SJCRH30 (cell line): ENCODE data around the gene PITPNC1. TPM values are rescaled to one million over a fixed set of nuclear protein-coding genes. Genes with fewer than 3 reads are reported as not detected.
A peak's percentile ranks its signal among the peaks of the same experiment; 100 is the strongest.

Experiments used
- DNase-seq, 2 experiments: peaks; one replicate each; pipeline ENCODE4 v3.0.0-alpha.2; 2015 to 2020
- H3K27ac ChIP-seq: fragments of 250-450 bp; sonication (Bioruptor Pico); 2 replicates; pipeline ENCODE4 v1.5.1; 2020; ENCODE audit warnings: mild to moderate bottlenecking, moderate library complexity
- H3K27me3 ChIP-seq: fragments of 250-450 bp; sonication (Bioruptor Pico); 2 replicates; pipeline ENCODE4 v1.5.1; 2020; ENCODE audit warnings: mild to moderate bottlenecking, moderate library complexity
- H3K36me3 ChIP-seq: fragments of 250-450 bp; sonication (Bioruptor Pico); 2 replicates; pipeline ENCODE4 v1.5.1; 2020; ENCODE audit warnings: mild to moderate bottlenecking, moderate library complexity
- H3K4me1 ChIP-seq: fragments of 250-450 bp; sonication (Bioruptor Pico); 2 replicates; pipeline ENCODE4 v1.5.1; 2020; ENCODE audit warnings: mild to moderate bottlenecking, moderate library complexity
- H3K4me3 ChIP-seq: fragments of 250-450 bp; sonication (Bioruptor Pico); 2 replicates; pipeline ENCODE4 v1.5.1; 2020; ENCODE audit warnings: mild to moderate bottlenecking, moderate library complexity
- H3K9me3 ChIP-seq: fragments of 250-450 bp; sonication (Bioruptor Pico); replicated peaks from 2 replicates; pipeline ENCODE4 v1.5.1; 2020; ENCODE audit warnings: mild to moderate bottlenecking, moderate library complexity
- total RNA-seq: library from RNA; depleted of rRNA; stranded (reverse); fragments of >200 nt; shearing (Covaris generic); gene quantifications from 2 replicates; pipeline ENCODE4 v1.2.3, GENCODE V29; 2014

PITPNC1 gene
- total RNA-seq, 1 experiment from 2014 or later, result 3.5 TPM

GRCh38 chr17:67360880-67361279 is 16.2 kb upstream of the PITPNC1 start:
- no peaks in the 10 kb centered on the region for H3K27me3 ChIP-seq
- H3K9me3 ChIP-seq, result no peaks in the 10 kb centered on the region
- no peak for DNase-seq
- peaks cover 56% of the 10 kb centered on the region for H3K36me3 ChIP-seq
- peaks cover 5% of the 10 kb centered on the region; the same call in 1 of the 2 replicates for H3K4me1 ChIP-seq
- H3K4me3 ChIP-seq, result no peak overlapping the region
- no peak overlapping the region for H3K27ac ChIP-seq

GRCh38 chr17:67362173-67362572 is 14.9 kb upstream of the PITPNC1 start:
- H3K27me3 ChIP-seq, result no peaks in the 10 kb centered on the region
- DNase-seq, result no peak
- H3K36me3 ChIP-seq, result peaks cover 47% of the 10 kb centered on the region
- no peaks in the 10 kb centered on the region for H3K9me3 ChIP-seq
- H3K4me1 ChIP-seq, result peaks cover 5% of the 10 kb centered on the region; the same call in 1 of the 2 replicates
- H3K27ac ChIP-seq, result no peak overlapping the region
- no peak overlapping the region for H3K4me3 ChIP-seq

DNA sequence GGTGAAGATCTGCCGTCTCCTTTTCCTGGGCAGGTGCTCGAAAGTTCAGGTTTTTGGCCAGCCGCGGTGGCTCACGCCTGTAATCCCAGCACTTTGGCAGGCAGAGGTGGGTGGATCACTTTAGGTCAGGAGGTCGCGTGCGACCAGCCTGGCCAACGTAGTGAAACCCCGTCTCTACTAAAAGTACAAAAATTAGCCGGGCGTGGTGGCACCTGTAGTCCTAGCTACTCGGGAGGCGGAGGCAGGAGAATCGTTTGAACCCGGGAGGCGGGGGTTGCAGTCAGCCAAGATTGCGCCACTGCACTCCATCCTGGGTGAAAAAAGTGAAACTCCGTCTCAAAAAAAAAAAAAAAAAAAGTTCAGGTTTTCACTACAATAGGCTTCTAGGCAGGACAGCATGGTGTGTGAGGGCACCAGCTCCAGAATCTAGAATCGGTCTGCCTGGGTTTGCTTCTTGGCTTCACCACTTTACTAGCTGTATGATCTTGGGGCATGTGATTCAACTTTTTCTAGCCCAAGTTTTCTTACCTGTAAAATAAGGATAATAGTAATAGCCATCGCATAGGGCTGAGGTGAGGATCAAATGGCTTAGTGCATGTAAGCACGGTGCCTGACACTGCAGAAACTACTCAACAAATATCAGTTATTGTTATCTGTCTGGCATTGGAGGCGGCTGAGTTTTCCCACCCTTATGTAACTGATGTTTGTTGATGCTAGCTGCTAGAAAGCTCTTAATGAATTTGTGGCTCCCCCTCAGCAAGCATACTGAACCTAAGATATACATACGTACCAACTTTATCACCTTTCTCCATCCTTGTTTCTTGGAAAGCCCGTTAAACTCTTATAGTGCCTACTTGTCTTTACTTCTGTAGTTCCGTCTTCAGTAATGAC is 12.0 kb upstream of the PITPNC1 start:
- Histone ChIP-seq H3K36me3 (peaks cover 25% of the 10 kb centered on the region), H3K4me1 (peaks cover 5% of the 10 kb centered on the region; the same call in 1 of the 2 replicates), H3K9me3 (no peaks in the 10 kb centered on the region), H3K27ac (peak overlapping the region; percentile 92), H3K27me3 (no peaks in the 10 kb centered on the region), H3K4me3 (peak overlapping the region; percentile 96)
- no peak for DNase-seq

DNA sequence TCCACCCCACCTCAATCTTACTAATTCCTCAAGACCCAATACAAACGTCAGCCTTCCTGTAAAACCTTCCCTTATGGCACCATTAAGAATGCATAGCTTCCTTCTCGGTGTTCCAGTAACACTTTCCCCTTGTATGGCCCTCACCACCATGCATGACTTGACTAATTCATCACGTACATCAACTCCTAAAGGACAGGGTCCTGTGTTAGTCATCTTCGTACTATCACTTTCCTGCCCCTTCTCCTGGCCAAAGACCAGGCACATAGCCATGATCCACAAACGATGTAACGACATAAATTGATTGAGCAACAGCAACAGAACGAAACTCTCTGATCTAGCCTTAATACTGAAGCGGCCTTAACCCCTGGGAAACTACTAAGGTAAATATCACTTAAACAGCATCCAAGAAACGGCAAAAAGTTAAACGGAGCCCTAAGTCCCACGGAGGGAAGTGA is 11.3 kb upstream of the PITPNC1 start:
- Histone ChIP-seq H3K4me3 (peak overlapping the region; percentile 96), H3K9me3 (no peaks in the 10 kb centered on the region), H3K27me3 (no peaks in the 10 kb centered on the region), H3K27ac (peak overlapping the region; percentile 92), H3K36me3 (peaks cover 18% of the 10 kb centered on the region), H3K4me1 (peaks cover 5% of the 10 kb centered on the region; the same call in 1 of the 2 replicates)
- DNase-seq, result peak in 1 of 2 experiments; percentile 17

- H3K4me3 ChIP-seq, result peak within 1 kb of the TSS; percentile 96
- H3K36me3 ChIP-seq, result peaks cover 13% of the 10 kb centered on the region
- peak within 1 kb of the TSS; percentile 92 for H3K27ac ChIP-seq
- peak; percentile 93 to 94 for DNase-seq
- H3K4me1 ChIP-seq, result peaks cover 5% of the 10 kb centered on the region; the same call in 1 of the 2 replicates
- H3K27me3 ChIP-seq, result no peaks in the 10 kb centered on the region
- H3K9me3 ChIP-seq, result no peaks in the 10 kb centered on the region
Measured at GRCh38 chr17:67366193-67367157, 10.6 kb upstream of the PITPNC1 start, which contains the start of gene PSMD12. PSMD12 (minus strand) TSS chr17:67366577; CDS start chr17:67366519, 58 bp downstream.

- H3K36me3 ChIP-seq, result 0 out of 2 replicates have a peak, but pooled peaks cover 2% of the 10 kb centered on the region
- no peaks in the 10 kb centered on the region for H3K27me3 ChIP-seq
- H3K9me3 ChIP-seq, result no peaks in the 10 kb centered on the region
- H3K4me1 ChIP-seq, result peaks cover under 1% of the 10 kb centered on the region; the same call in 1 of the 2 replicates
- no peak overlapping the region for H3K4me3 ChIP-seq
- no peak overlapping the region for H3K27ac ChIP-seq
- DNase-seq, result no peak
Measured at GRCh38 chr17:67369676-67370075, 7.4 kb upstream of the PITPNC1 start.

DNA sequence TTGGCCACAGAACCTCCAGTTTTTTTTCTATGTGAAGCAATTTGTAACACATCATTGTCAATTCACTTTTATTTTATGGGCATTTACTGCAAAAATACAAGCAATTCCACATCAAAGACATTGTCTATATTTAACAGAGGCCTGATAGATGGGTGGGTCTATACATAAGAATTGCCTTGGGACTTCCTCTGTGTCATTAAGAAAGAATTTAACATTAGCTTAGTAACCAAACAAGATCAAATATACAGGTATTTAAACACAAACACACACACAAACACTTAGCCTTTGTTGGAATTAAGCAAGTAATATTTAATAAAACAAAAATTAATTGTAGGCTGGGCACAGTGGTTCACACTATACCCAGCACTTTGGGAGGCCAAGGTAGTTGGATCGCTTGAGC is 4.3 kb upstream of the PITPNC1 start:
- H3K27ac ChIP-seq, result no peak overlapping the region
- no peak overlapping the region for H3K4me3 ChIP-seq
- H3K36me3 ChIP-seq, result no peaks in the 10 kb centered on the region
- no peaks in the 10 kb centered on the region for H3K27me3 ChIP-seq
- no peaks in the 10 kb centered on the region for H3K9me3 ChIP-seq
- no peak for DNase-seq
- H3K4me1 ChIP-seq, result 0 out of 2 replicates have a peak, but pooled peaks cover 4% of the 10 kb centered on the region

GRCh38 chr17:67374329-67375053 is 2.6 kb upstream of the PITPNC1 start:
- H3K4me3 ChIP-seq, result no peak overlapping the region
- H3K9me3 ChIP-seq, result no peaks in the 10 kb centered on the region
- no peaks in the 10 kb centered on the region for H3K27me3 ChIP-seq
- H3K27ac ChIP-seq, result no peak overlapping the region
- H3K4me1 ChIP-seq, result 0 out of 2 replicates have a peak, but pooled peaks cover 4% of the 10 kb centered on the region
- DNase-seq, result peak; percentile 90 to 92
- no peaks in the 10 kb centered on the region for H3K36me3 ChIP-seq

- H3K27ac ChIP-seq, result no peak overlapping the region
- H3K4me3 ChIP-seq, result no peak overlapping the region
- no peaks in the 10 kb centered on the region for H3K36me3 ChIP-seq
- no peaks in the 10 kb centered on the region for H3K27me3 ChIP-seq
- H3K9me3 ChIP-seq, result no peaks in the 10 kb centered on the region
- no peak for DNase-seq
- H3K4me1 ChIP-seq, result 0 out of 2 replicates have a peak, but pooled peaks cover 4% of the 10 kb centered on the region
Measured at GRCh38 chr17:67375054-67375427, 2.0 kb upstream of the PITPNC1 start.

DNA sequence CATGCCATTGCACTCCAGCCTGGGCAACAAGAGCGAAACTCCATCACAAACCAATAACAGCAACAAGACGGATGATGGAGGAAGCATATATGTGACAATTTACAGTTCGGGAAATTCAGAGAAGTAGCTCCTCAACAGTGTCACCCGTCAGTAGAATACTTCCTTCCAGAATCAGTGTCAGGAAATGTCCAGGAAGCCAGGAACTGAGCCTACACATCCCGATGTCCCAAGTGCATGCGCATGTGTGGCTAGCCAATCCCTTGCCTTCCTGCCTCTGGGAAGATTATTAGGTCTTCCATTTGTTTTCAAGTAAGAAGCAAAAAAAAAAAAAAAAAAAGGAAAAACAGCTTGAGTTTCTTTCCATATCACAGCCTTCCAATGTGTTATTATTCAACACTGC is 1.4 kb upstream of the PITPNC1 start:
- H3K4me3 ChIP-seq, result no peak overlapping the region; the same call in 1 of the 2 replicates
- H3K4me1 ChIP-seq, result 0 out of 2 replicates have a peak, but pooled peaks cover 4% of the 10 kb centered on the region
- no peaks in the 10 kb centered on the region for H3K27me3 ChIP-seq
- no peaks in the 10 kb centered on the region for H3K36me3 ChIP-seq
- H3K9me3 ChIP-seq, result no peaks in the 10 kb centered on the region
- peak in 1 of 2 experiments; percentile 30 for DNase-seq
- H3K27ac ChIP-seq, result no peak overlapping the region

GRCh38 chr17:67376415-67376736 is 705 bp upstream of the PITPNC1 start:
- Histone ChIP-seq H3K4me3 (peak overlapping the region; percentile 67), H3K27ac (no peak overlapping the region), H3K9me3 (no peaks in the 10 kb centered on the region), H3K36me3 (no peaks in the 10 kb centered on the region), H3K4me1 (0 out of 2 replicates have a peak, but pooled peaks cover 4% of the 10 kb centered on the region), H3K27me3 (no peaks in the 10 kb centered on the region)
- no peak for DNase-seq

DNA sequence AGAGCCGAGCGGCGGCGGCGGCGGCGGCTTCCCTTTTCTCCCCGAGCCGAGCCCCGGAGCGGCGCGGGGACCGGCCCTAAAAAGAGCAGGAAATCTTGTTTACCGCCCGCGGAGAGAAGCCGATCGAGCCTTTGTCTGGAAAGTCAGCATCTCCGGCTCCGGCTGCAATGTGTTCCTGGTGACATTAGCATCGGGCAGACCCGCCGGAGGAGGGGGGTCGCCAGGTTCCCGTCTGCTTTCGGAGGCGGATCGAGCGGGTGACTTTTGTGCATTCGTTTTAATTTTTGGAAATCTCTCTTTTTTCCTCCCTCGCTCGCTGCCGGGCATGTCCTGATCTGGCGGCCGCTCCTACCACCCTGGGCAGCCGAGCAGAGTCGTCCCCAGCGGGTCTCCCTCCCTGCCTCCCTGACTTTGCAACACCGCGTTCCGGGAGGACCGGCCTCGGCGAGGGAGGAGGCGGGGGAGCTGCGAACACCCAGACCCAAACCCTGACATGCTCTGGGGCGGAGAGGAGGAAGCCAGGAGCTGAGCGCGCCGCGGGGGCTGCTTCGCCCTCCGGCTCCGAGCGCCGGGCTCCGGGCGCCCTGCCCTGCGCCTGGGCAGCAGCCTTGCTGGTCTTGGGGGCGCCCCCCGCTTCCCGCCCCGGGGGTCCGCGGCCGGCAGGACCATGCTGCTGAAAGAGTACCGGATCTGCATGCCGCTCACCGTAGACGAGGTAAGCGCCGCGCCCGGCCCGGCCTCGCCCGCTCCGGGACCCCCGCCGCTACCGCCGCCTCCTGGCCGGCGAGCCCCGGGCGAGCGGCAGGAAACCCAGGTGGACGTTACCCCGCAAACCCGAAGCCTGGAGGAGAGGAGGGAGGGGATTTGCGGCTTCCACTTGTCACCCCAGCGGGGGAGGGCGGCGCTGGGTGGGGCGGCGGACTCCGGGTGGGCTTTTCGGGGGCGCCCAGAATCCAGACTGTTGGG is 690 bp downstream of the PITPNC1 start:
- H3K36me3 ChIP-seq, result no peaks in the 10 kb centered on the region
- no peak overlapping the region; the same call in 1 of the 2 replicates for H3K27ac ChIP-seq
- peak overlapping the region; percentile 67 for H3K4me3 ChIP-seq
- 0 out of 2 replicates have a peak, but pooled peaks cover 4% of the 10 kb centered on the region for H3K4me1 ChIP-seq
- no peaks in the 10 kb centered on the region for H3K9me3 ChIP-seq
- no peaks in the 10 kb centered on the region for H3K27me3 ChIP-seq
- DNase-seq, result peak; percentile 53 to 66
